Neural progenitor cell (in vitro differentiated cells): ENCODE results near the gene PPIL6. TPM values are rescaled to one million over a fixed set of nuclear protein-coding genes. Genes with fewer than 3 reads are reported as not detected.

ENCODE experiments used
- DNase-seq: peaks from one replicate; pipeline ENCODE4 v3.0.0-alpha.2; 2016; ENCODE audit warnings: low spot score
- H2AFZ ChIP-seq: fragments of 200-600 bp; sonication (generic); replicated peaks from 2 replicates; pipeline ENCODE4 v1.6.1; 2016; ENCODE audit warnings: antibody characterized with exemption
- H3F3A ChIP-seq: fragments of 200-600 bp; sonication (generic); 2 replicates; pipeline ENCODE4 v1.6.1; 2016; ENCODE audit warnings: antibody characterized with exemption, low read depth
- H3K27ac ChIP-seq: fragments of 200-600 bp; sonication (generic); 2 replicates; pipeline ENCODE4 v1.5.1; 2016; ENCODE audit warnings: mild to moderate bottlenecking
- H3K27me3 ChIP-seq: fragments of 200-600 bp; sonication (generic); 2 replicates; pipeline ENCODE4 v1.6.1; 2016; ENCODE audit warnings: mild to moderate bottlenecking, moderate library complexity
- H3K36me3 ChIP-seq: fragments of 200-600 bp; sonication (generic); 2 replicates; pipeline ENCODE4 v1.5.1; 2016
- H3K4me1 ChIP-seq: fragments of 200-600 bp; sonication (generic); 2 replicates; pipeline ENCODE4 v1.6.1; 2016; ENCODE audit warnings: mixed run types
- H3K4me2 ChIP-seq: fragments of 200-600 bp; sonication (generic); 2 replicates; pipeline ENCODE4 v1.6.1; 2016
- H3K4me3 ChIP-seq: fragments of 200-600 bp; sonication (generic); 2 replicates; pipeline ENCODE4 v1.5.1; 2016
- H3K79me2 ChIP-seq: fragments of 200-600 bp; sonication (generic); 2 replicates; pipeline ENCODE4 v1.6.1; 2016; ENCODE audit warnings: low read depth
- H3K9ac ChIP-seq: fragments of 200-600 bp; sonication (generic); 2 replicates; pipeline ENCODE4 v1.6.1; 2016
- H3K9me3 ChIP-seq: fragments of 200-600 bp; sonication (generic); 2 replicates; pipeline ENCODE4 v1.5.1; 2016; ENCODE audit warnings: low read depth
- H4K20me1 ChIP-seq: fragments of 200-600 bp; sonication (generic); 2 replicates; pipeline ENCODE4 v1.6.1; 2016; ENCODE audit warnings: low read depth
- H3K27ac Mint-ChIP-seq: 3 replicates; pipeline ENCODE4 v1.8.0; 2021; ENCODE audit warnings: mixed read lengths
- H3K27me3 Mint-ChIP-seq: 2 replicates; pipeline ENCODE4 v1.8.0; 2022; ENCODE audit warnings: low read depth, mild to moderate bottlenecking, inconsistent platforms, moderate library complexity, mixed read lengths; ENCODE audit not compliant: insufficient read depth
- H3K36me3 Mint-ChIP-seq: 3 replicates; pipeline ENCODE4 v1.8.0; 2021; ENCODE audit warnings: mixed read lengths
- H3K4me1 Mint-ChIP-seq: 3 replicates; pipeline ENCODE4 v1.8.0; 2021; ENCODE audit warnings: mixed read lengths
- H3K4me3 Mint-ChIP-seq: 3 replicates; pipeline ENCODE4 v1.8.0; 2021; ENCODE audit warnings: mild to moderate bottlenecking, moderate library complexity, mixed read lengths
- H3K9me3 Mint-ChIP-seq: 3 replicates; pipeline ENCODE4 v1.8.0; 2020; ENCODE audit warnings: mixed read lengths
- CTCF ChIP-seq: fragments of 200-600 bp; sonication (generic); IDR thresholded peaks from 2 replicates; pipeline ENCODE4 v1.5.1; 2017; ENCODE audit warnings: antibody characterized with exemption, mild to moderate bottlenecking
- EZH2 ChIP-seq: fragments of 200-600 bp; sonication (generic); IDR thresholded peaks from 2 replicates; pipeline ENCODE4 v1.6.1; 2017; ENCODE audit warnings: antibody characterized with exemption, mild to moderate bottlenecking, moderate library complexity
- EZH2phosphoT487 ChIP-seq: fragments of 200-600 bp; sonication (generic); IDR thresholded peaks from 2 replicates; pipeline ENCODE4 v1.6.1; 2017; ENCODE audit warnings: antibody characterized with exemption
- total RNA-seq: library from RNA; depleted of rRNA; stranded (reverse); fragments of >200 nt; gene quantifications from 2 replicates; pipeline ENCODE4 v1.2.3, GENCODE V29; 2015; ENCODE audit warnings: low replicate concordance

The PPIL6 gene
- total RNA-seq, 1 donor from 2014 or later: 7.9 TPM

- peak within 1 kb of the TSS; percentile 65 for H3K9ac ChIP-seq
- H3K9me3 ChIP-seq: no peaks in the 10 kb centered on the region
- Mint-ChIP-seq H3K9me3 (no peaks in the 10 kb centered on the region), H3K4me1 (peaks cover 34% of the 10 kb centered on the region), H3K27me3 (peaks cover 16% of the 10 kb centered on the region), H3K4me3 (peak within 1 kb of the TSS; percentile 90), H3K36me3 (peaks cover 27% of the 10 kb centered on the region), H3K27ac (no peak within 1 kb of the TSS)
- peaks cover 17% of the 10 kb centered on the region for H3K27me3 ChIP-seq
- no peaks in the 10 kb centered on the region for H3K36me3 ChIP-seq
- H4K20me1 ChIP-seq: no peaks in the 10 kb centered on the region
- H3K4me1 ChIP-seq: peaks cover 39% of the 10 kb centered on the region
- peak within 1 kb of the TSS; percentile 86 for H2AFZ ChIP-seq
- peak; percentile 97 for DNase-seq
- peaks cover 18% of the 10 kb centered on the region for H3F3A ChIP-seq
- H3K4me3 ChIP-seq: peak within 1 kb of the TSS; percentile 98
- peaks cover 49% of the 10 kb centered on the region for H3K79me2 ChIP-seq
- H3K4me2 ChIP-seq: peak within 1 kb of the TSS; percentile 99
- no peak for TF ChIP-seq EZH2phosphoT487
- peak; percentile 4 for TF ChIP-seq CTCF
- H3K27ac ChIP-seq: peak within 1 kb of the TSS; percentile 23
These were observed 42.7 kb upstream of the PPIL6 start, which contains the start of gene ZBTB24 for GRCh38 chr6:109482905-109483734. TSS of gene ZBTB24 (minus strand) at chr6:109483219. CDS start at chr6:109482026, 1,193 bp downstream.

GRCh38 chr6:109480993-109481480, 40.6 kb upstream of the PPIL6 start:
- Histone ChIP-seq H4K20me1 (peaks cover 4% of the 10 kb centered on the region), H3K4me3 (peak overlapping the region; percentile 29), H3K9ac (no peak overlapping the region), H3K4me1 (peaks cover 52% of the 10 kb centered on the region), H3K4me2 (peak overlapping the region; percentile 99), H3F3A (peaks cover 26% of the 10 kb centered on the region), H3K27ac (no peak overlapping the region), H3K36me3 (peaks cover 4% of the 10 kb centered on the region), H3K27me3 (peaks cover 17% of the 10 kb centered on the region), H3K9me3 (no peaks in the 10 kb centered on the region), H3K79me2 (peaks cover 69% of the 10 kb centered on the region), H2AFZ (no peak overlapping the region)
- H3K4me3 Mint-ChIP-seq: peak overlapping the region; percentile 12
- peaks cover 14% of the 10 kb centered on the region for H3K27me3 Mint-ChIP-seq
- no peak for TF ChIP-seq EZH2
- TF ChIP-seq CTCF: no peak
- no peak for TF ChIP-seq EZH2phosphoT487
- no peak for DNase-seq
- no peaks in the 10 kb centered on the region for H3K9me3 Mint-ChIP-seq
- H3K27ac Mint-ChIP-seq: no peak overlapping the region
- peaks cover 41% of the 10 kb centered on the region for H3K4me1 Mint-ChIP-seq
- H3K36me3 Mint-ChIP-seq: peaks cover 35% of the 10 kb centered on the region

GRCh38 chr6:109478841-109479624, 38.6 kb upstream of the PPIL6 start:
- peaks cover 5% of the 10 kb centered on the region for H3K27me3 ChIP-seq
- DNase-seq: no peak
- H3F3A ChIP-seq: peaks cover 26% of the 10 kb centered on the region
- no peak overlapping the region for H2AFZ ChIP-seq
- Mint-ChIP-seq H3K27ac (no peak overlapping the region), H3K4me1 (peaks cover 41% of the 10 kb centered on the region), H3K9me3 (no peaks in the 10 kb centered on the region), H3K4me3 (peak overlapping the region; percentile 36), H3K36me3 (peaks cover 46% of the 10 kb centered on the region), H3K27me3 (peaks cover 4% of the 10 kb centered on the region)
- peaks cover 87% of the 10 kb centered on the region for H3K79me2 ChIP-seq
- H3K4me2 ChIP-seq: peak overlapping the region; percentile 99
- peak overlapping the region; percentile 35 for H3K4me3 ChIP-seq
- H3K36me3 ChIP-seq: peaks cover 6% of the 10 kb centered on the region
- H3K4me1 ChIP-seq: peaks cover 52% of the 10 kb centered on the region
- no peak overlapping the region for H3K9ac ChIP-seq
- TF ChIP-seq EZH2phosphoT487: no peak
- TF ChIP-seq EZH2: no peak
- no peak for TF ChIP-seq CTCF
- H3K27ac ChIP-seq: peak overlapping the region; percentile 75
- no peaks in the 10 kb centered on the region for H3K9me3 ChIP-seq
- H4K20me1 ChIP-seq: peaks cover 4% of the 10 kb centered on the region
